NK-92 (cell line): Measurements from ENCODE around the gene ADAM15.

Experiments used
- DNase-seq: peaks from one replicate; lab custom pipeline; 2025; ENCODE audit not compliant: unreplicated experiment; lab: John Stamatoyannopoulos, UW

The ADAM15 gene

DNA sequence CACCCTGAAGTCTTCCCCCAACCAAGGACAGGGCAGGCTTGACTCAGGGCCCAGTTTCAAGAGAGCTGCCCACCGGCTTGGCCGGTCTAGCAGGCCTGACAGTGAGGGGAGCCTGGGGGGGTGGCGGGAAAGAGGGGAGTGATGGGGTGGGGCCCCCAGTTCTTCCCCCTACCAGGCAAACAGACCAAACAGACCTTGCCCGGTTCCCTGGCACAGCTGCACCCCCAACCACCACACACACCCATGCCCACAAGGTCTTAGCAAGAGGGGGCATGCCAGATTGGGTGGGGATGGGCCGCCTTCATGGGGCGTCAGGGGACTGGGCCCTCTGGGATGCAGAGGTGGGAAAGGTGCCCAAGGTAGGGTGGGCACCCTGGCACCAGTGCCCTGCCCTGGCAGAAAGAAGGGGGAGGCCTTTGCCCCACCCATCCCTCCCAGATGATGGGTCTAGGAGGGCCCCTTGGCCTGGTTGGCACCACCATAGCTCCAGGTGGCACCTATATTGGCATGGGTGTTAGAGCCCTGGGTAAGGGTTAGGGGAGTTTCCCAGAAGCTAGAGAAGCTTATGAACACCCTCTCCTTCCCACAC lies 39.6 kb upstream of the ADAM15 start:
- DNase-seq = no peak

DNA sequence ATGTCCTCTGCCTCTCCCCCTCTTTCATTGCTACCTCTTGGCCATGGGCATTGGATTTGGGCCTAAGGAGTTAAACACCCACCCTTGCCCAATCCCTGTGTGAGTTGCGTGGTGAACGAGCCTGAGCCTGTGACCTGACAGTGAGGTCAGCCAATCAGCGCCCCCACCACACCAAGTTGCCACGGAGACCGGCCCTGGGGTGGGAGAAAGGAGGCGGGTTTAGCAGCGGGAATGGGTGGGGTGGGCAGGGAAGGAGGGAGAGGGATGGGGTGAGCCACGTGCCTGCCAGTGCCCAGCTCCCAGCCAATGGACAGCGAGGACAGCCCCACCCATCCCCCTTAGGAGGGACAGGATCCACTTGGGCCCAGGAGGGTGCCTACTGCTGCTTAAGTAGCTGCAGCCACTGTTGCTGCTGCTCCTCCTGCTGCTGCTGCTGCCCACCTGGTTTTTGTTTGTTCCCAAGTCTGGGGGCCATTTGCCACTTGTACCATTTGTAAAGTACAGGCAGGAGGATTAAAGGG lies 39.0 kb upstream of the ADAM15 start:
- DNase-seq = no peak

DNA sequence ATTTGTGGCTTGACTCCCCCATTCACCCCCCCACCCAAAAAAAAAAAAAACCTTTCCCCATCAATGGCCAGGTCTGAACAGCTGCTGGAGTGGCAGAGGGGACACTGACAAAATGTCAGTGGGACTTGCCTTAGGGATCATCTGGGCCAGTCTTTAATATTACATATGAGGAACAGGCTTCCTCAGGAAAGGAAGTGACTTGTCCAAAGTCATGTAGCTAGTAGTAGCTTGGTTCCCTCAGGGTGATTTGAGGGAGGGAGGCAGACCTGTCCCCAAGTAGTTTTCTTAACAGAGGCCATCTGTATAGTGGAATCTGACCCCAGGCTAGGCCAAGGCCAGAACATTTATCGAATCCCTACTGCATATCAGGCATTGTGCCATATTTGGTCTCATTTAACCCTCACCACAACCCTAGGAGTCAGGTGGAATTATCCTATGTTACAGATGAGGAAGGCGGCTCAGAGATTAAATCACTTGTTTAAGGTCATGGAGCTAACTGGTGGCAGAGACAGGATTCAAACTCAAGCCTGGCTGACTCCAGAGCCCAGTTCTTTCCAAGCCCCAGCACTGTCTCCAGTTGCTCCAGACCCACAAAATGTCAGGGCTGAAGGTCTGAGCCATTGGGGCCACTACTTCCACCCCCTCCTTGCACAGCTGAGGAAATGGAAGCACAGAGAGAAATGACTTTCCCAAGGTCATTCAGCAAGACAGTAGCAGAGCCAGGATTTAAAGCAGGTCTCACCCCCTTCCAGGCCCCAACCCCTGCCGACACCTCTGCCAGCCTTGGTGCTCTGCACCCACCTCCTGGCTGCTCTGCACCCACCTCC lies 38.1 kb upstream of the ADAM15 start:
- no peak for DNase-seq

DNA sequence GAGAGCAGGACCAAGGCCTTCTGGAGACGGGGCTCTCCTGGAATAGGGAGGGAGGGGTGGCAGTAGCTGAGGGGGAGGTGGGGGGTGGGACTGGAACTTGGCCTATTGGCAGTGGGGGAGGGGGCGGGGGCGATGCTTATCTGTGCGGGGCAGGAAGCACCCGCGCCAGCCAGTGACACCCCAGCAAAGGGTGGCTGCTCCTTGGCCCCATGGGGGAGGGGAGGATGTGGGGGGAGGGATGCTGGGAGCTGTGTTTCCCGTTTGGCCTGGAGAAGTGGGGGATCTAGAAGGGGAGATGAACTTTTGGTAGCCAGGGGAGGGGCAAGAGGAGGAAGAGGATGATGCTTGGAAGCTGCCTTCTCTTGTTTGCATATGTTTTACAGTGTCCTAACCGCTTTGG lies 37.5 kb upstream of the ADAM15 start:
- DNase-seq = no peak

DNA sequence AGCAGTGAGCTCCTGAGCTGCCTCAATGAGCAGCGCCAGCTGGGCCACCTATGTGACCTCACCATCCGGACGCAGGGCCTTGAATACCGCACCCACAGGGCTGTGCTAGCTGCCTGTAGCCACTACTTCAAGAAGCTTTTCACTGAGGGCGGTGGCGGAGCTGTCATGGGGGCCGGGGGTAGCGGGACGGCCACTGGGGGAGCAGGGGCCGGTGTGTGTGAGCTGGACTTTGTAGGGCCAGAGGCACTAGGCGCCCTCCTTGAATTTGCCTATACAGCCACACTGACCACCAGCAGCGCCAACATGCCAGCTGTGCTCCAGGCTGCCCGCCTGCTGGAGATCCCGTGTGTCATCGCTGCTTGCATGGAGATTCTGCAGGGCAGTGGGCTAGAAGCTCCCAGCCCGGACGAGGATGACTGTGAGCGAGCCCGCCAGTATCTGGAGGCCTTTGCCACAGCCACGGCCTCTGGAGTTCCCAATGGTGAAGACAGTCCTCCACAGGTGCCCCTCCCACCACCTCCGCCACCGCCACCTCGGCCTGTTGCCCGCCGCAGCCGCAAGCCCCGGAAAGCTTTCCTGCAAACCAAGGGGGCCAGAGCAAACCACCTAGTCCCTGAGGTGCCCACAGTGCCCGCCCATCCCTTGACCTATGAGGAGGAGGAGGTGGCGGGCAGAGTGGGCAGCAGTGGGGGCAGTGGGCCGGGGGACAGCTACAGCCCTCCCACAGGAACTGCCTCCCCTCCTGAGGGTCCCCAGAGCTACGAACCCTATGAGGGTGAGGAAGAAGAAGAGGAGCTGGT lies 36.2 kb upstream of the ADAM15 start:
- DNase-seq = no peak

DNA sequence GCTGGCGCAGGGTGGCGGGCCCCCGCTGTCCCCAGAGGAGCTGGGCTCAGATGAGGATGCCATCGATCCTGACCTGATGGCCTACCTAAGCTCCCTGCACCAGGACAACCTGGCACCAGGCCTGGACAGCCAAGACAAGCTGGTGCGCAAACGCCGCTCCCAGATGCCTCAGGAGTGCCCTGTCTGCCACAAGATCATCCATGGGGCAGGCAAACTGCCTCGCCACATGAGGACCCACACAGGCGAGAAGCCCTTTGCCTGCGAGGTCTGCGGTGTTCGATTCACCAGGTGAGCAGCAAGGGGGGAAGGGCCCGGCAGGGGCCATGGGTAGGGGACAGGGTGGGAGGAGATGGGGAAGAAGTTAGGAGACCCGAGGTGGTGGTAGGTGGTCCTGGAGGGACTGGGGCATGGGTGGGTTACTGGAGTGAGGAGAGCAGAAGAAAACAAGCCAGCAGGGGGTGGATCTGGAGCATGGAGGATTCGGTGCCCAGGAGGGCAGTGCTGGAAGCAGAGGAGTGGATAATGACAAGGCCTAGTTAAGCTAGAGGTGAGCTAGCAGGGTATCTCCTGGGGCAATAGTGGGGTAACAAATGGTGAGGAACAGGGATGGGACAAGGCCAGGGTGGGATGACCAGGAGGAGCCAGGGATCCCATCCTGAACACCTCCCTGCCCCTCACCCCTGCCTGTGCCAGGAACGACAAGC lies 35.4 kb upstream of the ADAM15 start:
- no peak for DNase-seq

DNA sequence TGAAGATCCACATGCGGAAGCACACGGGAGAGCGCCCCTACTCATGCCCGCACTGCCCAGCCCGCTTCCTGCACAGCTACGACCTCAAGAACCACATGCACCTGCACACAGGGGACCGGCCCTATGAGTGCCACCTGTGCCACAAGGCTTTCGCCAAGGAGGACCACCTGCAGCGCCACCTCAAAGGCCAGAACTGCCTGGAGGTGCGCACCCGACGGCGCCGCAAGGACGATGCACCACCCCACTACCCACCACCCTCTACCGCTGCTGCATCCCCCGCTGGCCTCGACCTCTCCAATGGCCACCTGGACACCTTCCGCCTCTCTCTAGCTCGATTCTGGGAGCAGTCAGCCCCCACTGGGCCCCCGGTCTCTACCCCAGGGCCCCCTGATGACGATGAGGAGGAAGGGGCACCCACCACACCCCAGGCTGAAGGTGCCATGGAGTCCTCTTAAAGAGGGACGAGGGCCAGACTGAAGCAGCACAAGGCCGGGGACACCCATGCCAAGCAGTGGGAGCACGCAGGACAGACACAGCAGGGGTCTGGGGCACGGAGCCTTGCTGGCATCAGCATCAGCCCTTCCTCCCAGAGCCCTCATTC lies 34.8 kb upstream of the ADAM15 start:
- no peak for DNase-seq

DNA sequence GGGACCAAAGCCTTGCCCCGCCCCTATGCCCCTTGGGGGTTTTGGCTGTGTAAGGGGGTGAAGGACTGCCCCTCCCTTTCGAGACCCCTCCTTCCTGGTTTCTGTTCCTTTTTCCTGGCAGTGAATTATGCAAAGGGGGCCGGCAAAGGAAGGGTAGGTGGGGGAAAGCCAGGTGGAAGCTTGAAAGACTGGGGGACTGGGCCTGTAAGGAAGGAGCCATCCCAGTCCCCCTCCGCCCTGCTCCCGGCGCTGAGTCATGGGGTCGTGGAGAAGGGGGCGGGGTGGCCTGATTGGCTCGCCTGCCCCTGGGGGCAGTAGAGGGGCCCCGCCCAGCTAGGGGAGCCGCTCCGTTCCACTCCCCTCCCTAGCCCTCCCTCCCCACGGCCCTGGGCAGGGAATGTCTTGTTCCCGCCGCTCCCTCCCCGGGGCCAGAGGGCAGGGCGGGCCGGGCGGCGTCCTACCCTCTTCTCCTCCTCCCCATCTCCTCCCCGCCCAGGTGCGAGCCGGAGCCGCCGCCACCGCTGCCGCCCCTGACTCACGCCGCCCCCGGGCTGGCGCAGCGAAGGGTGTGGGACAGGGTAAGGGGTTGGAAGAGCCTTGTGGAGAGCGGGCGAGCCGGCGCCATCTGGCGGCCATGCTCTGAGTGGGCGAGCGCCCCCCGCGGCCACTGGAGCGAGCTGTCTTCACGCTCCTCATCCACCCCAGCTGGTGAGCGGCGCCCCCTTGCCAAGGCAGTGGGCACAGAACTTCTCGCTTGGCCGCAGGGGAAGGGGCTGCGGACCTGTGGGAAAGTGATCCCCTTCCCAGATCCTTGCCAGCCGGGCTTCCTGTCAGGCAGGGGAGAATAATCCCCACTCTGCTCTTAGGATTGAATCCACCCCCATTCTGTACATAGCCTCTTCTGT lies 33.8 kb upstream of the ADAM15 start:
- DNase-seq = no peak

DNA sequence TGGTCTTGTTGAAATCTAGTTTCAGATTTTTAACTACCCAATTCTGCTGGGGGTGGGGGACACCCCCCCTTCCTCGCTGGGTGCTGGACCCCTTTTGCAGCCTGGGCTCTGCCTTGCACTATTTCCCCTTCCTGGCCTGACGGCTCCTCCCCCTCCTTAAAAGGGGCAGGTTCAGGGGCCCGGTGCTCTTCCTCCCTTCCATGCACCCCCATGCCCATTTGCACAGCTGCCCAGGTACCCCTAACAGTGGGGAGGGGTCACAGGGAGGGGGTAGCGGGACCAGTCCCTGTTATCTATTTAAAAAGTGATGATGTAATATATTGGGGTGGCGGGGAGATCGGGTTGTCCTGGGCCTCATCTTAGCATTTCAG lies 33.2 kb upstream of the ADAM15 start:
- DNase-seq = no peak

DNA sequence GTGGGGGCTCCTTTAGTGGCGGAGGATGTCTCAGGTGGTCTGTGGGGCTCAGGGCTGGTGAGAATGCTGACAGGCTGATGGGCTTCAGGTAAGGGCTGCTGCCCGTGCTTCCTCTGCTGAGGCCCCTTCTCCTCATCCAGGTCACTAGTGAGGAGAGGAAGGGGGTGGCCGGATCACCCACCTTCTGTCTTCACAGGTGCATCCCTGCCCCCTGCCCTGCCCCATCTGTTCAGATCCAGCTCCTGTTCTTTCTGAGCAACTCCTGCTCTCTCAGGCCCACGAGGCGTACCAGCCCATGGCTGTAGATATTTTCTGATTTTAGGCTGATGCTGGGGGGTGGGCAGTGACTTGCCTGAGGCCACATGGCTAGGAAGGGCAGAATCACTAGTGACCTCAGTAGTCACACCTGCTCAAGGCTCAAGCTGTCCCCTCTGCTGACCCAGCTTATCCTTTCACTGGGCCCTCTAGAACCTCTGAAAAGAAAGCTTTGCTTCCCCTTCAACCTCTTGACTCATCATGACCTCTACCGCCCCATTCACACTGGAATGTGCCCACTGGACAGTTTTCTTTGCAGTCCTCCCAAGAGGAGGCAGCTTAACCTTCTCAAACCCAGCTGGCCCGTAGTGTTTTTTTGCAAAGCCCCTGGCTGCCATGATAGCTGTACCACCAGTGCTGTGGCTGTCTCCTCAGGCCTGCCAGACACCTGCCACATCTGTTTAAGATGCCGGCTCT lies 32.3 kb upstream of the ADAM15 start:
- no peak for DNase-seq

DNA sequence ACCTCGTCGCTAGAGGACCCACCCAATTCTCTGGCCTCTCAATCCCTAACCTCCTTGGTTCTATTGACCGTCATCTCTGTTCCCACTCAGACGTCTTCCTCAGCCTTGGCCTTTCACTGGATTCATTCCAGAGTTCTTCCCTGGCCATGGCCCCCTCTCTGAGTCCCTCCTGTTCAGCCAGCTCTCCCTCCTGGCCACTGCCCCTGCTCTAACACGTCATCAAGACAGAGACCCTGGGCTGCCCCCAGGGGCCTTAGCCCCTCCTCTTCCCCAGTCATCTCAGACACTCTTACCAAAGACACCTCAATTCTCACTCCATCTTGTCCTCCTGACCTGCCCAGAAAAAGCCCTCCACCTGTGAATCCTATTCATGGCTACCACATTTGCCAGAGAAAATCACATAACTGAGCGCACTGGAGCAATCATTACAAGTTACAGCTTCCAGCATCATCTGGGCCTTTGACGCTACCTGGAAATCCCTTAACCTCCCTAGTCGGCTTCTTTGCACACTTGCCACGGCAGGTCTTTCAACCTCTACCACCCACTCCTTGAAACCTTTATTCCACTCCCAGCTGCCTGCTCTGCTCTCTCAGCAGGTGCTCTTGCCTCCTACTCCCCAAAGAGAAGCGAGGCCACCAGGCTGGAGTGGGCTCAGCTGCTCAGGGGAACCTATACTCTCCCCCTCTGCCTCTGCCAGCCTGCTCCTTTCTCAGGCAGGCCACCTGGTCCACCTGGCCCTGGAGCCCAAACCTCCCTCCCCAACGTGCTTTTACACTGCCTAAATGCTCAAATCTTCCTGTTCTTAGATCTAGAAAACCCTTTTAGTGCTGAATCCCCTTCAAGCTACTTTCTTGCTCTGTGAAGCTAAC lies 31.5 kb upstream of the ADAM15 start:
- DNase-seq = no peak

DNA sequence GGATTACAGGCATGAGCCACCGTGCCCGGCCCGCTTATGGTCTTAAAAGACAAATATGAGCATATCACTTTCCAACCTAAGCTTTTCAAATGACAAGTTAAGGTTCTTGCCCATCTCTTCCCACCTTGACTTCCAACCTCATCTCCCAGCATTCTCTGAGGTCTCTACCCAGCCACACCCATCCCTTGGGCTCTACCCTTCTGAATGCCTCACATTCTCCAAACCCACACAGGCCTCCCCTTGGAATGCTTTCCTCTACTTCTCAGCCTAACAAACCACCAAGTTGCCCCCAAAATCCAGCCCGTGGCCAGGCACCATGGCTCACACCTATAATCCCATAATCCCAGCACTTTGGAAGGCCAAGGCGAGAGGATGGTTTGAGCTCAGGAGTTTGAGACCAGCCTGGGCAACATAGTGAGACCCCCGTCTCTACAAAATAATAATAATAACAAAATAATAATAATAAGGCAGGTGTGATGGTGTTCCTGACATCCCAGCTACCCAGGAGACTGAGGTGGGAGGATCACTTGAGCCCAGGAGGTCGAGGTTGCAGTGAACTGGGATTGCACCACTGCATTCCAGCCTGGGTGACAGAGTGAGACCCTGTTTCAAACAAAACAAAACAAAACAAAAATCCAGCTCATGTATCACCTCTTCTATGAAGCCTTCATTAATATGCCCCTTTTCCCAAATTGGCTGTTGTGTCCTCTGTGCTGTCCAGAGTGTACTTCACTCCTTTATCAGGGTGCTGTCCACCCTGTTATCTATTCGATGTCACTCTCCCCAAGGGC lies 28.8 kb upstream of the ADAM15 start:
- DNase-seq = no peak

DNA sequence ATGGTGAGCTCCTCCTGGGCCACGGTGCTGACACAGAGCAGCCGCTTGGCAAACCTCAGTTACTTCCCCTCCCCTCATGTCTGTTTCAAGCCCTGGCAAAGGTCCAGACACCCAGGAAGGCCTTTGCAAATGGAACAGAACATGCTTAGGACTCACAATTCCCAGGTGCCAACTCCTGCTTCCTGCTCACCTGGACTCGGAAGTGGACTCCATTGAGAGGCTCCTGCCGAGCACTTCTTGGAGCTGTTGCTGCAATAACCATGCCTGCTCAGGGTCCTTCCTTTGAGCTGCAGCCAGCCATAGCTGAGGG lies 28.2 kb upstream of the ADAM15 start:
- DNase-seq = no peak

DNA sequence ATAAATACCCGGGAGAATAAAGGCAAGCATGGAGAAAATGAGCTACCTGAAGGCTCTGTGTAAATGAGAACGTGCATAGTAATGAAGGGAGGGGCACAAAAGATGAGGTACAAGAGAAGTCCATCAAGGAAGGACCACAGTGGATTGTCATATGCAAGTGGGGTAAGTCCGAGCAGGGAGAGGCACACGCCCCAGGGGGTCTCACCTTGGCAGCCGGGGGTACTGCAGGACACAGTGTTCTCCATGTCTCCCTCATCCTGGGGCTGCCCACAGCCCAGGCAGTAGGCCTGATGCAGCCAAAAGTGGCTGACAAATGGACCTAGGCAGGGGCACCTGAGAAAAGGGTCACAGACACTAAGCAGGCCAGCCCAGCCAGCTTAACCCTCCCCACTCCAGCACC lies 27.5 kb upstream of the ADAM15 start:
- no peak for DNase-seq

DNA sequence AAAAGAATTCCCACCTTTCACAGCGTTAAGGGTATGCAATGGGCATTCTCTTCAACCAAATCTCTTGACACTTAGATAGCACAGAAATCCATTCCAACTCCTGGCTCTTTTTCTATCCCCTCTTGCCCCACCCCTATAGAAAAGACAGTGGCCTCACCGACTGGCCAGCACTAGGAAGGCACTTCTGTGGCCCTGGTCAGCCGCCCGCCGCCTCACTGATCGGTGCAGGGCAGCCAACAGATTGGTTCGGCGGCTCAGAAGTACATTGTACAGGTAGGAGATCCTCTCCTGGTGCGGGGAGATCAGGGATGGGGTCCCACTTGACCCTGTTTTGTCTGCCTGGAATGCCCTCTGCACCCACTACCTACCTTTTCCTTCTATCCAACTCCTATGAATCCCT lies 26.8 kb upstream of the ADAM15 start:
- DNase-seq = no peak

DNA sequence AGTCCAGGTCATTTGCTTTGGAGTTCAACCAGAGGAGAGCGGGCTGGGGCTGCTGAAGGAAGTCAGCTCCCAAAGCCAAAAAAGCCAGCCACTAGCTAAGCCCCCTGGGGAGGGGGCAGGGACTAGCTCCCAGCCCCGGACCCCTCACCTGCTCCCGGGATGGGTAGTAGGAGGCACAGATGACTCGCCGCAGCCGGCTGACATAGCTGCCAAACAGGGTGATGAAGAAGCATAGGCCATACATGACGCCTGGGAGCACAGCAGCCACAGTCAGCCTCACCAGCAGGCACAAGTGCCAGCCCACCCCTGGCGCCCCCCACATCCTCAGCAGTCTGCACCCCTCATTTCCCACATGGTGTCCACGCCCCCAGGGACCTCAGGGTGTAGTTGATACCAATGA lies 25.0 kb upstream of the ADAM15 start:
- no peak for DNase-seq

DNA sequence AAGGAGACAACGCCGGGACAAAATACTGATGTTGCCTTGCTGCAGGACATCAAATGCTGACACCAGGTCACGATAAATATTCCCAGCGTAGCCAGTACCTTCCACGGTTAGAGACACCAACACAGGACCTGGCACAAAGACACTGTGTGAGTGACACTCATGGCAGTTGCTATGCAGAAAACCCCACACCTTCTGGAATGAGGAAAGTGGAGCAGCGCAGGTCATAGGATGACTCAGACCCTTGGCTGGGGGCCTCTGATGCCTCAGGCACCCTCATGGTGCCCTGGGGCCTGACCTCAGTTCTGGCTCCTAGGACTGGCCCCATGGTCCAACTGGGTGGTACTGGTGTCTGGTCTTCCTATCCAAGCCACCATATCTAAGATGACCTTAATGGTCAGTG lies 24.5 kb upstream of the ADAM15 start:
- DNase-seq = no peak
